Nephron progenitor cell (in vitro differentiated cells): ENCODE data around the gene CFAP43.

Experiments
- DNase-seq: peaks from one replicate; pipeline ENCODE4 v3.0.0; 2021
- H3K27ac Mint-ChIP-seq: 2 replicates; pipeline ENCODE4 v1.8.0; 2021; ENCODE audit warnings: mild to moderate bottlenecking, moderate library complexity, mixed read lengths
- H3K27me3 Mint-ChIP-seq: 2 replicates; pipeline ENCODE4 v1.8.0; 2021; ENCODE audit warnings: mild to moderate bottlenecking, low read depth, mixed read lengths; ENCODE audit not compliant: poor library complexity
- H3K36me3 Mint-ChIP-seq: 2 replicates; pipeline ENCODE4 v1.8.0; 2021; ENCODE audit warnings: low read depth, mixed read lengths
- H3K4me1 Mint-ChIP-seq: 2 replicates; pipeline ENCODE4 v1.8.0; 2021; ENCODE audit warnings: mixed read lengths
- H3K4me3 Mint-ChIP-seq: 2 replicates; pipeline ENCODE4 v1.8.0; 2021; ENCODE audit warnings: mild to moderate bottlenecking, moderate library complexity, mixed read lengths
- H3K9me3 Mint-ChIP-seq: 2 replicates; pipeline ENCODE4 v1.8.0; 2021; ENCODE audit warnings: mild to moderate bottlenecking, moderate library complexity, mixed read lengths
- CTCF ChIP-seq: fragments of 200-600 bp; sonication (generic); IDR thresholded peaks from 2 replicates; pipeline ENCODE4 v1.5.0; 2021; ENCODE audit warnings: antibody characterized with exemption

Gene CFAP43

GRCh38 chr10:104170610-104171254 is 61.4 kb downstream of the CFAP43 start:
- Mint-ChIP-seq H3K36me3 (peaks cover 15% of the 10 kb centered on the region), H3K4me3 (no peak overlapping the region), H3K4me1 (no peaks in the 10 kb centered on the region), H3K27me3 (no peaks in the 10 kb centered on the region), H3K27ac (no peak overlapping the region), H3K9me3 (peaks cover 19% of the 10 kb centered on the region)
- no peak for DNase-seq
- no peak for TF ChIP-seq CTCF

- peaks cover 21% of the 10 kb centered on the region for H3K36me3 Mint-ChIP-seq
- no peak overlapping the region for H3K4me3 Mint-ChIP-seq
- peaks cover 37% of the 10 kb centered on the region for H3K9me3 Mint-ChIP-seq
- peaks cover 15% of the 10 kb centered on the region for H3K4me1 Mint-ChIP-seq
- H3K27ac Mint-ChIP-seq: no peak overlapping the region
- no peaks in the 10 kb centered on the region for H3K27me3 Mint-ChIP-seq
- no peak for TF ChIP-seq CTCF
- no peak for DNase-seq
Measured at GRCh38 chr10:104155591-104155990, 76.6 kb downstream of the CFAP43 start.

GRCh38 chr10:104151737-104152136 is 80.4 kb downstream of the CFAP43 start:
- H3K4me1 Mint-ChIP-seq: peaks cover 18% of the 10 kb centered on the region
- H3K9me3 Mint-ChIP-seq: peaks cover 44% of the 10 kb centered on the region
- H3K27me3 Mint-ChIP-seq: peaks cover 3% of the 10 kb centered on the region
- H3K4me3 Mint-ChIP-seq: no peak overlapping the region
- H3K36me3 Mint-ChIP-seq: peaks cover 25% of the 10 kb centered on the region
- no peak overlapping the region for H3K27ac Mint-ChIP-seq
- no peak for DNase-seq
- TF ChIP-seq CTCF: no peak

GRCh38 chr10:104150139-104150538 is 82.0 kb downstream of the CFAP43 start:
- no peak for TF ChIP-seq CTCF
- H3K9me3 Mint-ChIP-seq: peaks cover 44% of the 10 kb centered on the region

GRCh38 chr10:104146882-104147281 is 85.3 kb downstream of the CFAP43 start:
- DNase-seq: no peak
- Mint-ChIP-seq H3K27me3 (peaks cover 3% of the 10 kb centered on the region), H3K4me3 (no peak overlapping the region), H3K4me1 (peaks cover 9% of the 10 kb centered on the region), H3K9me3 (peaks cover 26% of the 10 kb centered on the region), H3K27ac (no peak overlapping the region), H3K36me3 (peaks cover 16% of the 10 kb centered on the region)
- no peak for TF ChIP-seq CTCF

More at GRCh38 chr10:104150139-104150538, 82.0 kb downstream of the CFAP43 start:
- no peak overlapping the region for H3K4me3 Mint-ChIP-seq
- H3K36me3 Mint-ChIP-seq: peaks cover 25% of the 10 kb centered on the region
- no peak overlapping the region for H3K27ac Mint-ChIP-seq
- peaks cover 5% of the 10 kb centered on the region for H3K4me1 Mint-ChIP-seq
- peaks cover 3% of the 10 kb centered on the region for H3K27me3 Mint-ChIP-seq
- no peak for DNase-seq

- DNase-seq: no peak
- H3K27me3 Mint-ChIP-seq: no peaks in the 10 kb centered on the region
- no peak overlapping the region for H3K27ac Mint-ChIP-seq
- peaks cover 10% of the 10 kb centered on the region for H3K4me1 Mint-ChIP-seq
- H3K36me3 Mint-ChIP-seq: peaks cover 3% of the 10 kb centered on the region
- TF ChIP-seq CTCF: no peak
- H3K9me3 Mint-ChIP-seq: peaks cover 6% of the 10 kb centered on the region
- H3K4me3 Mint-ChIP-seq: no peak overlapping the region
Measured at GRCh38 chr10:104144931-104145330, 87.2 kb downstream of the CFAP43 start.
